GM19397 (cell line): ENCODE measurements around the gene ZNRF3.

Experiments
- ATAC-seq: cut with Tn5 transposase; IDR thresholded peaks from one replicate; pipeline ENCODE4 v1.9.1; 2021; ENCODE audit warnings: mild to moderate bottlenecking, moderate library complexity; ENCODE audit not compliant: unreplicated experiment

Gene ZNRF3

DNA sequence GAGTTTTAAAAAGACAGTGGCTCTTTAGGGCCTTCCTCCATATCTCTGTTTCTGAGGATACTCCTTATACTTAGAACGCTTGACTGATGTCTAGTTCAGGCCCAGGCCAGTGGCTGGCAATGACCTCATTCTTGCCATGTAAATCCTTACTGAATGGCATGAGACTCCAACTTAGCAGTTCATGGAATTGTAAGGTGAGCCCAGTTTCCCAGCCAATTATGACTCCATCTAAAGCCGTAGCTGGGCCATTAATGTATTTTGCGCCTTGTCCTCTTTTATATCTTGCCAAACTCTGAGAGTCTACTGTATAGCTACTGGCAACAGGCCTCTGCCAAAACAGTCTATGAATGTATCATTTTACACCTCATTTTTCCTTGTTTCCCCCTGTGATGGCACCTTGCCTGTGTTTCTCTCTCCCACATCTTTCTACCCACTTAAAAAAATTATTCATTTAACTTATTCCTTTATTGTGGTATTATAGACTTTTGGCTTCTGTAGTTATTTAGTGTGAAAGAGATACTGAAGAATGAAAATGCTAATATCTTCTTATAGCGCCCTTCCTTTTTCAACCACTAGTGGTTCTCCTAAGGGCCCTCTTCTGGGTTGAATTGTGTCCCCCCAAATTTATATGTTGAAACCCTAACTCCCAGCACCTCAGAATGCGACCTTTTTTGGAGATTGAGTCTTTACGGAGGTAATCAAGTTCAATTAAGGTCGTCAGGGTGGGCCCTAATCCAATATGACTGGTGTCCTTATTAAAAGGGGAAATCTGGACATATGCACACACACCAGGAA, 67.4 kb downstream of the ZNRF3 start:
- no peak for ATAC-seq

DNA sequence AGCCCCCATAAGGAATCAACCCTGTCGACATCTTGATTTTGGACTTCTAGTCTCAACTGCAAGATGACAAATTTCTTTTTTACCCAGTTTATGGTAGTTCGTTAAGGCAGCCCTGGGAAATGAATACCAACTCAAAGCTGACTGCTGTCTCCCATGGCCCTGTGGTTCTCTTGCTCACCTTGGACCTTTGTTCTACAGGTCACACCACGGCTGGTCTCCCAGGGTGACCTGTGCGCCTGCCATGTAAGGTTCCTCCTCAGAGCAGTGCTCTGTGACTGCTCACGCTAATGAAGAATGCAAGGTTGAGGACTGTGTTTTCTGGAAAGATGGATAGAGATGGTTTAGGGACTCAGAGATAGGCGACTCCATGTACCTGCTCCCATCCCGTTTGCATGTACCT, 68.2 kb downstream of the ZNRF3 start:
- no peak for ATAC-seq

GRCh38 chr22:28951969-28952521, 68.7 kb downstream of the ZNRF3 start:
- no peak for ATAC-seq

DNA sequence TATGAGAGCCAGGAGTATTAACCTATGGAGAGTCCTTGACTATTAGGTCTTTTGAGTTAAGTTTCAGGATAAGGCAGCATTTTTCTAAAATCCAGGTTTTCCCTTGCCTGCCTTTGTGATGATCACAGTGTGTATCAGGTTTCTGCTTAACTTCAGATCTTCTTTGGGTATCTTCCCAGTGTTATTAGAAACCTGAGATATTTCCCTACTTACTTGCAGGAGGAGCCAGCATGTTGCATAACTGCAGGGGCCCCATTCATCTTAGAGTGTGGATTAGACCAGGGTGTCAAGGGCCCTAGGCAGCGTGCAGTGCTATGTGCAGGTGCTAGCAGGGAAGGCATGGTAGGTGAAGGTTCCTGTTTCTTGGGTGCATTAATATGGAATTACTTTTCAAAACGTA, 69.5 kb downstream of the ZNRF3 start:
- no peak for ATAC-seq

DNA sequence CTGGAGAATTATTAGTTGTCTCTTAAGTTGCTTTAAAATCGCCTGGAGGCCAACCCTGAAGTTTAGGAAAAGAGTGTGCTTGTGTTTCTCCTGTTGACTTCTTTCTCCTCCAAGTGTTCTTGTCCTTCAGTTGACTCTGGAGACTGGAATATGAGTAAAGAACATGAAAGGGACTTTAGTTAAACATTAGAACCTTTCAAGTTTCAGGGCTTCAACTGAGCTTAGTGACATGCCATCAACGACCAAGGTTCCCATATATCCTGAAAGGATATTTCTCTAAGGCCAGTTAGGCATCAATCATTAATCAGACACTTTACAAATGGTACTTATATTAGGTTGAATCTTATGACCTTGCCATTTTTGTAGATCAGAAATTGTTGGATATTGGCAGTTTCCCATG, 70.0 kb downstream of the ZNRF3 start:
- ATAC-seq, result no peak

DNA sequence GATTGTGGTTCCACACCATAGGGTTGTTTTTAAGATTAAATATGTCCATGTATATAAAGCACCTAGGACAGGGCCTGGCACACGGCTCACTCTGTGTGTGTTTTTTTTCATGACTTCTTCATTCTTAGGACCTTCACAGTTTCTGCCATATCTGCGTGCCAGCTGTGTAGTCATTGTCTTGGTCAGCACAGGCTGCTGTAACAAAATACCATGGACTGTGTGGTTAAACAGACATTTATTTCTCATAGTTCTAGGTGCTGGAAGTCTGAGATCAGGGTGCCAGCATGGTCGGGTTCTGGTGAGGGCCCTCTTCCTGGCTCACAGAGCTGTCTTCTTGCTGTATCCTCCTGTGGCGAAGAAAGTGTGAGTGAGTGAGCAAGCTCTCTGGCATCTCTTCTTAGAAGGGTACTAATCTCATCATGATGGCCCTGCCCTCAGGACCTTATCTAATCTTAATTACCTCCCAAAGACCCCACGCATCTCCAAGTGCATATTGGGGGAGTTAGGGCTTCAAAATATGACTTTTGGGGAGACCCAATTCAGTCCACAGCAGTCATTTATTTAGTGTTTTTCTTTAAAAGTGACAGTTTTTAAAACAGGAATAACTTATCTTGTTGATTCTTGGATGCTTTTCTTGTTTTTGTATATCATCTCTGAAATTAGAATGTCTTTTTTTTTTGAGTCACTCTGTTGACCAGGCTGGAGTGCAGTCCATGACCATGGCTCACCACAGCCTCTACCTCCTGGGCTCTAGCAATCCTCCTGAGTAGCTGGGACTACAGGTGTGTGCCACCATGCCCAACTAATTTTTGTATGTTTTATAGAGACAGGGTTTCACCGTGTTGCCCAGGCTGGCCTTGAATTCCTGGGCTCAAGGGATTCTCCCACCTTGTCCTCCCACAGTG, 70.9 kb downstream of the ZNRF3 start:
- no peak for ATAC-seq

DNA sequence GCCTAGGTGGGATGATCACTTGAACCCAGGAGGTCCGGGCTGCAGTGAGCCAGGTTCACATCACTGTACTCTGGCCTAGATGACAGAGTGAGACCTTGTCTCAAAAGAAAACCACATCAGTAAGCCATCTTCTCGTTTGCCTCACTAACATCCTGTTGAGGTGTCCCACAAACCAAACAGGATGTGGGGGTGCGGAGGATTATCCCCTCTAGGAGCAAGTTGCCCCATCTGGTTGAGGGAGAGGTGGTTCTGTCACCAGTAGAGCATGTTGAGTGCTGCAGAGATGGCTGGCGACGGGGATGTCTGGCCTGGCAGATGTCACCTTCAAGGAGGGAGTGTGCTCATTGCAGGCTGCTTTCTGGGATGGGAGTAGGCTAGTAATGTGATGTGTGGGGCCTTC, 72.4 kb downstream of the ZNRF3 start:
- ATAC-seq, result no peak

- ATAC-seq, result no peak
These were observed 73.1 kb downstream of the ZNRF3 start for GRCh38 chr22:28956506-28956905.

GRCh38 chr22:28958611-28959010, 75.2 kb downstream of the ZNRF3 start:
- no peak for ATAC-seq

GRCh38 chr22:28962042-28962554, 78.7 kb downstream of the ZNRF3 start:
- no peak for ATAC-seq

GRCh38 chr22:28963362-28963761, 80.0 kb downstream of the ZNRF3 start:
- no peak for ATAC-seq

DNA sequence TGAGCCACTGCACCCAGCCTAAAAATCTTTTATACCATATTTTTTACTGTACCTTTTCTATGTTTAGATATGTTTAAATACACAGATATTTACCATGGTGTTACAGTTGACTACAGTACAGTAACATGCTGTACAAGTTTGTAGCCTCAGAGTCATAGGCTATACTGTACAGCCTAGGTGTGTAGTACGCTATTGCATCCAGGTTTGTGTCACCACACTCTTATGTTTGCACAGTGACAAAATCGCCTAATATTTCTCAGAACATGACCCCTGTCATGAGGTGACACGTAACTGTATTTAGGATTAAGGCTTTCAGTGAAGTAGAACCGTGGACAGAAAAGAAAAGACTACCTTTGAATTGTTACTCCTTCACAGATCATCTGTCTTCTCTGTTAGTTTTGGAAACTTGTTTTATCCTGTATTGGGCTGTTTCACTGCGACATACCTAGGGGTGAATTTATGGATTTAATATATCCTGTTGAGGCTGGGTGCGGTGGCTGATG, 83.8 kb downstream of the ZNRF3 start:
- no peak for ATAC-seq

GRCh38 chr22:28967969-28968368, 84.6 kb downstream of the ZNRF3 start:
- no peak for ATAC-seq

DNA sequence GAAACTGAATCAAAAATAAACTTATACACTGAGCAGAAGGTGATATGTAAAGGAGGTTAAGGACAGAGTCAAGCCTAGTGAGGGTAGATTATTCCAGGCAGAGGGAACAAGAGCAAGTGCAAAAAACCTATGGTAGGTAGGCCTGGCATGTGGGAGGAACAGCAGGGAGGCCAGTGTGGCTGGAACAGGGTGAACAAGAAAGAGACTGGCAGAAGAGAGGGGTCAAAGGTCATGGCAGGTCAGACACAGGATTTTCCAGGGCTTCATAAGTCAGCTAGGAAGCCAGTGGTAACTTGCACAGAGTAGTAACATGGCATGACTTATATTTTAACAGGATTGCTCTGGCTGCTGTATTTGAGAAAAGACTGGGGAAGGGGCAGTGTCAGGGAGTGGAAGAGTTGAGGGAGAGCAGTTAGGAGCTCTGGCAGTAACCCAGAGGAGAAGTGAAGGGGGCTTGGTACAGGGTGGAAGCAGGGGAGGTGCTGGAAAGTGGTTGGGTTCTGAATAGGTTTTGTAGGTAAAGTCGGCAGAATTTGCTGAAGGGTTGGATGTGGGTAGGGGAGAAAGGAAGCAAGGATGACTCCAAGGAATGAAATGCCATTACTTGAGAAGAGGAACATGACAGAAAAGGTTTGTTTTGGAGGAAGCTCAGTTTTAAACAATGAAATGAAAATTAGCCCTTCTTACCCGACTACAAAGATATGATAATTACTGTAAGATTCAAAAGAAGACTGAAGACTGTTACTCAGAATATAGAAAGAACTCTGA, 86.2 kb downstream of the ZNRF3 start:
- ATAC-seq, result no peak

DNA sequence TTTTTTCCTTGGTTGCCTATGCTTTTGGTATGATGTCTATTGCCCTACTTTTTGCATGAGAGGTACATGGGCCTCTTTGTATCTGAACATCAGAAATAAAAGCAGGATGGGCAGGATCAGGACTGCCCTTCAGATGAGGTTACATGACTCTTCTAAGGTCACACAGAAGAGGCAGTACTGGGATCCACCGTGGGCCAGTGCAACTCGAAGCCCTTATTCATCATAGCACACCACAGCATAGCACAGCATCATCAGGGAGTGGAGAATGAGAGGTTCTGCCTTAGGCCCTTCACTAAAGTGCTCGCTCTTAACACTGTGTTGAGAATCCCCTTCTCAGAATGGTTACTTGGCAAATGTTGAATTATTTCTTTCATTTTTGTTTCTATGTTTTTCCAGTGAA, 90.0 kb downstream of the ZNRF3 start:
- no peak for ATAC-seq

GRCh38 chr22:28977060-28977459, 93.7 kb downstream of the ZNRF3 start:
- no peak for ATAC-seq

DNA sequence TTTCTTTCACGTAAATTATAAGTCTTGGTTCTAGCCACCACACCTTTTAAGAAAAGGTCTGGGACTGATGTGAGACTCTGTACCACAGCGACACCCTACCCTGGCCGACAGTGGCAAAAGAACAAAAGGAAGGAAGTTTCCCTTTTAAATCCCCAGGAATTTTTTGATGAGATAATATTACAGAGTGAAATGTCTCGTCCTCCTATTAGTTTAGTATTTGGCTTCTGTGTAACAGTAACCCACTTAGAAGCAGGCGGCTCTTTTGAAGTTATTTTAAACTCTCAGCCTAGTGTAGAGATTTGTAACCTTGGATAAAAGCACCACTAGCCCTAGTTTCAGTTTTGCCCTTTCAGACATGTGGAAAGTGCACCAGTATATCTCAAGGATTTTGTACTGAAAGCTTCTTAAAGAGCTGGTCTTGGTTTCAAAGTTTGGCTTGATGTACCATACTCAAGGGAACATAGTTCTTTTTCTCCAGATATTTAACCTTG, 94.2 kb downstream of the ZNRF3 start:
- ATAC-seq, result no peak

- ATAC-seq, result no peak
These were observed 94.8 kb downstream of the ZNRF3 start for GRCh38 chr22:28978158-28978557.

- no peak for ATAC-seq
These were observed 95.8 kb downstream of the ZNRF3 start for GRCh38 chr22:28978863-28979796.
